HL-60 (cell line): Measurements from ENCODE around the gene MUC5AC.

ENCODE experiments used
- DNase-seq, 2 experiments: peaks; one replicate each; pipeline ENCODE4 v3.0.0-alpha.2; 2010 to 2020; ENCODE audit warnings: low read depth in 1 of 2, low spot score in 1 of 2
- H3K27ac ChIP-seq: fragments of 250-450 bp; sonication (Bioruptor Pico); replicated peaks from 2 replicates; pipeline ENCODE4 v1.5.1; 2020; ENCODE audit warnings: mild to moderate bottlenecking, moderate library complexity
- H3K27me3 ChIP-seq: fragments of 250-450 bp; sonication (Bioruptor Pico); 2 replicates; pipeline ENCODE4 v1.5.1; 2021; ENCODE audit warnings: mild to moderate bottlenecking, moderate library complexity; ENCODE audit not compliant: insufficient read depth, poor library complexity, severe bottlenecking
- H3K4me3 ChIP-seq: replicated peaks from 2 replicates; pipeline ENCODE4 v1.5.1; 2011; ENCODE audit warnings: mild to moderate bottlenecking, control low read depth, low read length; ENCODE audit not compliant: insufficient read depth
- CTCF ChIP-seq: IDR thresholded peaks from one replicate; pipeline ENCODE4 v1.5.1; 2011; ENCODE audit warnings: low read length, control low read depth, inconsistent platforms; ENCODE audit not compliant: insufficient read depth
- GABPA ChIP-seq: IDR thresholded peaks from 2 replicates; pipeline ENCODE4 v1.6.1; 2012; ENCODE audit warnings: low read depth
- POLR2AphosphoS5 ChIP-seq: IDR thresholded peaks from 2 replicates; pipeline ENCODE4 v1.6.1; 2012; ENCODE audit warnings: low read depth
- REST ChIP-seq: IDR thresholded peaks from 2 replicates; pipeline ENCODE4 v1.6.1; 2012; ENCODE audit warnings: low read depth; ENCODE audit not compliant: insufficient replicate concordance
- SPI1 ChIP-seq: IDR thresholded peaks from 2 replicates; pipeline ENCODE4 v1.6.1; 2012; ENCODE audit warnings: low read depth, mild to moderate bottlenecking, borderline replicate concordance

Gene MUC5AC

GRCh38 chr11:1117992-1118391, 39.8 kb upstream of the MUC5AC start:
- no peak for DNase-seq
- no peaks in the 10 kb centered on the region for H3K27me3 ChIP-seq
- no peak overlapping the region for H3K4me3 ChIP-seq

GRCh38 chr11:1118755-1119603, 38.8 kb upstream of the MUC5AC start:
- Histone ChIP-seq H3K27me3 (no peaks in the 10 kb centered on the region), H3K4me3 (no peak overlapping the region), H3K27ac (no peak overlapping the region)
- DNase-seq = no peak
- TF ChIP-seq GABPA = no peak
- TF ChIP-seq POLR2AphosphoS5 = no peak
- no peak for TF ChIP-seq CTCF
- no peak for TF ChIP-seq SPI1
- no peak for TF ChIP-seq REST

More at GRCh38 chr11:1117992-1118391, 39.8 kb upstream of the MUC5AC start:
- TF ChIP-seq CTCF (no peak), SPI1 (no peak), GABPA (no peak), REST (no peak), POLR2AphosphoS5 (no peak)
- H3K27ac ChIP-seq = no peak overlapping the region

GRCh38 chr11:1119604-1120146, 38.1 kb upstream of the MUC5AC start:
- TF ChIP-seq CTCF (no peak), REST (no peak), GABPA (no peak), POLR2AphosphoS5 (no peak), SPI1 (no peak)
- no peaks in the 10 kb centered on the region for H3K27me3 ChIP-seq
- no peak overlapping the region for H3K4me3 ChIP-seq
- no peak overlapping the region for H3K27ac ChIP-seq
- DNase-seq = no peak
